GM21786 (cell line): Measurements from ENCODE around the gene NR2F2.
"Not testable (repeated sequence)": the region's sequence is repeated elsewhere in the genome, so short reads cannot be mapped to it uniquely, and the experiment has no call there.

Experiments
- ATAC-seq: cut with Tn5 transposase; IDR thresholded peaks from one replicate; pipeline ENCODE4 v1.9.1; 2021; ENCODE audit not compliant: unreplicated experiment

NR2F2 gene

DNA sequence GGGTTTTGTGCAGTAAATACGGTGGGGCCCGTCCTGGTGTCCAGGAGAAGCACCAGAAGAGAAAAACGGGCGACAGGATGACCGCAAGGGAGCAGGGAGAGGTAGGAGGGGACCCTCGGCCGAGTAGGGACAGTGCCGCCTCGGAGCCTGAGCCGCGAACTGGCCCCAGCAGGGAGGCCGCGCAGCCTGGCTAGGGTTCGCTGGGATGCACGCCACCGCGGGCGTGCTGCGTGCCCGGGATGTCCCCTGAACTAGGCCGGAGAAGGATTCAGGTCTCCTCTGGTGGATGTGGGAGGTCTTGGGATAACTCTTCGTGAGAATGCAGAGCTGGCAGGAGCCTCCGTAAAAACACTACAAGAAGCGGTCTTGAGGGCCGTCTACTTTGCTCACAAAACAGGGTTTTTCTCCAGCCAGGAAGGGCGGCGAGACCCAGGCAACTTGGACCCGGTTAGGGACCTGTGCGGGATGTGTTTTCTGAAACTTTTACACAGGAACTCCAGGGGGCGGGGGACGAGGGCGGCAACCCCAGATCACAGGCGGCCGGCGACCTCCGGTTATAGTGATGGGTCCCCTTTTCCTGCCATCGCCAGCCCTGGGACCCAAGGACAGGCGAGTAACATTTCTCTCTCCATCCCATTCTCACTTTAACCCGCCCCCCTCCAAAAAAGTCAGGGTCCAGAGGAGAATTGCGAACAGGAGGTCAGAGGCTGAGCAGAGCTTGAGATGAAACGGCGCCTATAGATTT, 35.5 kb downstream of the NR2F2 start:
- ATAC-seq: no peak

DNA sequence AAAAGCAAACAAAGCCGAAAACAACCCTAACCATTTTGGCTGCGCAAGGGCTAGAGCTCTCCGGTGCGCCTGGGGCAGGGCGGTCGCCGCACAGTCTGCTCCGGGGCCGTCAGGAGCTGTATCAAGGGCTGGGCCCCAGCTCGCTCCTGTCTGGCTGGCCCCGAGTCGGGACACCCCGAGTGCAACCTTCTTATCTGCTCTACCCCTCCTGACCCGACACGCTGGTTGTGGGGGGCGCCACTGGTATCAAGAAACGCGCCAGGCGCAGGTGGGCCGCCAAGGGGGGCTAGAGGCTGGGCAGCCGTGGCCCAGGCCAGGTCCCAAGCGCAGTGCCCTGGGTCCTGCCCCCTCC, 36.0 kb downstream of the NR2F2 start:
- no peak for ATAC-seq

DNA sequence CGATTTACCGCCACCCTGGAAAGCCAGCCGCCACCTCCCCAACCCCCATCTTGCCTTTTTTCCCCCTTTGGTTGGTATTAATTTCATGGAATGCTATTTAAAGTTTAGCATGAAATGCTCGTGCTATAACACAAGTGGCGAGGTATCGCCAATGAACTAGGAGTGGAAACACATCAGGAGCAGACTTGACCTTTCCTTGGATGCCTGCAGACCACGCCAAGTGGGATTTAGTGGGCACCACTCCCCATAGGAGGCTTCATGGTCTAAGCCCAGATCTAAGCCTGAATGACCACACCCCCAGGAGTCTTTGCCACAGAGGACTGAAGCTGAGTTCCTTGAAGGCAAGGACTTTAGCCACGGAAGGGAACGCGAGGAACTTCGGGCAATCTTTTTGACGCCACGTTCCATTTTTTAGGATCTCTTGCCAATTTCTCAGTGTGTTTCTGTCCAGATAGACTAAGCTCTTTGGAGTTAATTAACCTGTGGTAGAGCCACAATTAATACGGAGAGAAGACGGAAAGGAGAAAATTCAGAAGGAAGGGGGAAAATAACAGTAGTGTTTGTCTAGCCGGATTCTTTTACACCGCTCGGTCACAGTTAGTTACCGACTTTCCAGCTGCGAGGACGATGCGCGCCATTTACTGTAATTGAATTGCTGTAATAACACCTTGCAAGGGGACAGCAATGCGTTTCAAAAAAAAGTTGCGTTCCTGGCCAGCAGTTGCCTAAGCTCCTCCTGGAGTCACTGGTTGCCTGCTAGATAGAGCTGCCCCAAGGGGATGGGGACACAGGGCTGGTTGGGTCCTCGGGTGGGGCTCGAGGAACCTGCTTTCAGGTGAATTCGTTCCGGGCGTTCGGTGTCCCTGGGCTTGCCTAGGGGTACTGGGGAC, 37.1 kb downstream of the NR2F2 start:
- ATAC-seq: no peak

DNA sequence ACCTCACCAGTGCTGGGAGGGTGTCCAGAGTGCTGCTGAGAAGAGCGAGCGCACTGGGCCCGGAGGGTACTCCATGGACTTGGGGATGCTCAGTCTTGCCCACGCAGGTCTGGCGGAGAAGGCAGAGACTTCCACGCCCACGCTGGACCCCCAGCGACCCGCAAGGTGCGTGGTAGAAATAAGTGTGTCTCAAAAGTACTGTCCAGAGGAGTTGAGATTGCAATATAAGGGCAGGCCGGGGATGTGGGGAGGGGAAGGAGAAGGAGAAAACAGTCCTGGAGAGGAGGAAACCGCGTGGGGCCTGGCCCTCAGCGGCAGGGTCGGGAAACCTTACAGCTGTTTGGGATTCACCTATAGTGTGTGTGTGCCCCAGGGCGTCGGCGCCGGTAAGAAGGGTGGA, 38.9 kb downstream of the NR2F2 start:
- no peak for ATAC-seq

DNA sequence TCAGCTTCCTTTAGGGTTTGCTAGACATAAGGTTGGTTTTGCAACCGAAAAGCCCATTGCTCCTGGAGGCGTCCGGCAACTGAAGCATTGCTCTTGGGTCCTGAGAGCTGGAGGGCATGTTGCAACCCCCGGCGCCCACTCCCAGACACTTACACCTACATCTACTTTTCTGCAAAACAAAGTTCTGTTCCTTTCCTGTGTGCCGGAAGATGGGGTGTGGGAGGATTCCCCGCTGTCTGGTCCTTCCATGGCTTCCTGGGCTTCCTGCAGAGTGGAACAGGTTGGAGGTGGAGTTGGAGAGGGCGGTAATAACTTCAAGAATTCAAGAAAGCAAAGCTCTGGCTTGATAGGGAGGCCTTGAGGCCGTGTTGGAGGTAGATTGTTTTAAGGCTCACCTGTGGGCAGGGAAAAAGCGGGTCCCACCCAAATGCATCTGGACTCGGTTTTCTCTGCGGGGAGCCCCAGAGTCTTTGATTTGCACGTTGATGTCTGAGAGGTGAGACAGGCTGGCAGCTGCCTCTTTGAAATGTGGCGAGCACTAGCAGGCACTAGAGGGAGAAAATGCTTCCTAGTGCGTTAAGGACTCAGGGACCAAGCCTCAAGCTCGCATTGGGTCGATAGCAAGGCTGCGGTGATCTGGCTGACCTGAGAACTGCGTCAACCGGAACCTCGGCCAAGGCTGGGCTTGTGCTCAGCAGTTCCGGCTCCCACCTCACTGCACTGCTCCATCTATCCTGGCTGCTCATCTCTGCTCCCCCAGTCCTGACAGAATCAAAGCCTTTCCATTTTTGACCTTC, 39.5 kb downstream of the NR2F2 start:
- no peak for ATAC-seq

DNA sequence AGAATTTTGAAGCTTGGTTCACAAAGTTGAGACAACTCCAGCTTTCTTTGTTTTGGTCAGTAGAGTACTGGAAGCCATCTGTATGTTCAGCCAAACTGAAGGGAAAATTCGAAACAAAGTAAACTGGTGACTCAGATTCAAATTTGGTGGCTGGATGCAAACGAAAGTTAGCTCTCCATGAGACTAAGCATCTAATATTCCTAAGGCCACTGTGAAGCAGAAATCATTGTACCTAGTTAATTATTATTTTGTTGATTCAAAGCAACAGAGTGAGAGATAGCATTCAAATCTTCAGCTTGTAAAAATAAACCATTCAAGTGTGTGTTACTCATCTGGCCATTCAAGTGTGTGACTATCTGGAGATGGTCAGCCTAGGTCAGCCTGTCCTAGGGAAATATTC, 42.1 kb downstream of the NR2F2 start:
- ATAC-seq: no peak

DNA sequence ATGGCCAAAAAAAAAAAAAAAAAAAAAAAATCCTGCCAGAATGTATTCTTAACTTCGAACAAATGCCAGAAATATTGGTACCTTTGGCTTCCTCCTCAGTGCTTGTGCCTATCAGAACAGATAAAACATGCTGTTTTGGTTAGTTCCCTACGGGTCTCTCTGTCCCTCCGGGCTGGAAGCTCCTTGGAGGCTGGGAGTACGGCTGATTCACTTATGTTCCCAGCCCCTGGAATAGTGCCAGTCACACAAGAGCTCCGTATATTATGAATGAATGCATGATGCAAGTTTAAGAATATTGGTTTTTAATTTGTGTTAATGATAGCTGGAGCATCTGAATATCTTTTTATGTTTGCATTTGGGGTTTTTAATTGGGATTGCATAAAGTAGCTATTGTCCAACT, 44.0 kb downstream of the NR2F2 start:
- ATAC-seq: no peak

DNA sequence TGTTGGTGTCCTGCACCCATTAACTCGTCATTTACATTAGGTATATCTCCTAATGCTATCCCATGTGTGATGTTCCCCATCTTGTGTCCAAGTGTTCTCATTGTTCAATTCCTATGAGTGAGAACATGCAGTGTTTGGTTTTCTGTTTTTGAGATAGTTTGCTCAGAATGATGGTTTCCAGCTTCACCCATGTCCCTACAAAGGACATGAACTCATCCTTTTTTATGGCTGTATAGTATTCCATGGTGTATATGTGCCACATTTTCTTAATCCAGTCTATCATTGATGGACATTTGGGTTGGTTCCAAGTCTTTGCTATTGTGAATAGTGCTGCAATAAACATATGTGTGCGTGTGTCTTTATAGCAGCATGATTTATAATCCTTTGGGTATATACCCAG, 49.1 kb downstream of the NR2F2 start:
- ATAC-seq: not testable (repeated sequence)

DNA sequence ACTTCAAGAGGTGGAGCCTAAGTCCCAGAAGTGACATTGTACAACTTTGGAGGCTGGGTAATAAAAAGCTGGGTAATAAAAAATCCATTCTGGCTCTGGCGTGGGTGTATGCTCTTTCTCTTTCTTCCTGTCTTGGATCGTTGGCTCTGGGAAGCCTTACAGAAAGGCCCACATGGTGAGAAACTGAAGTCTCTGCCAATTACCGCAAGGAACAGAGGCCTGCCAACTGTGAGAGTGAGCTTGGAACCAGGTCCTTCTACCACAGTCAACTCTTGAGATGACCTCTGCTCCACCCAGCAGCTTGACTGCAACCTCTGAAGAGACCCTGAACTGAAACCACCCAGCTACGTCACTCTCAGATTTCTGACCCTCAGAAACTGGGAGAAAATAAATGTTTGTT, 51.0 kb downstream of the NR2F2 start:
- ATAC-seq: no peak

DNA sequence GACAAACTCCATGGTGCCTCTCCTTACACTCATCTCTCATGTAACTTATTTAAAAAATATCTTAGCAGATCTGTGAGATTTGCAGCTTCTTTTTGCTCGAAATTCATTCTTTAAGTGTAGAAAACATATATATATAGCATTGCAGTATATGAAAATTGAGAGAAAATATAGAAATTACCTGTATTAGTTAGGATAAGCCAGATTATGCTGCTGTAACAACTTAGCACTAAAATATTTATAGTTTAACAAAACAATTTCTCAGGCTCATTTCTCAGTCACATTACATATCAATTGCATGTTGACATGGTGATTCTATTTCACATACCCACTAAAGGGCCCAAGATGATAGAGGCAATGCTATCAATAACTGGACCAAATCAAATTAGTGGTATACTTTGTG, 54.7 kb downstream of the NR2F2 start:
- no peak for ATAC-seq

DNA sequence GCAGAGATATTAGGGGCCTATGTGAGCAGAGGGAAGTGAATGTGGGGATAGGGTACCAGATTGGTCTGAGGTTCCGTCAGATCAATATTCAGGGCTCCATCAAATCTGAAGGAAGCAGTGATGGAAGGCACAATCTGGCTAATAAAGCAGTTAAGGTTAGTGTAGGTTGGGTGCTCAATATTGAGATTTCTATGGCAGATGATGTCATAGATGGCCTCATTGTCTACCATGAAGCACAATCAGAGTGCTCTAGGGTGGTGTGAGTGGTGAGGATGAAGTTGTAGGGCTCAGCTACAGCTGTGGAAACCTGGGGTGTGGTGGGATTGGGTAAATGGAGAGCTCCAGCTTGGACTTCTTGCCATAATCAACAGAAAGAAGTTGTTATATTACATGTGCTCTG, 58.2 kb downstream of the NR2F2 start:
- no peak for ATAC-seq
